NCI-H146 treated with DMSO at 0.1 percent for 48 hours (cell line): Measurements from ENCODE around the gene OR13A1.
"Not testable (repeated sequence)": the region's sequence is repeated elsewhere in the genome, so short reads cannot be mapped to it uniquely, and the experiment has no call there.

ENCODE experiments used
- DNase-seq: peaks from one replicate; lab custom pipeline; 2025; ENCODE audit not compliant: unreplicated experiment; lab: John Stamatoyannopoulos, UW

Gene OR13A1

DNA sequence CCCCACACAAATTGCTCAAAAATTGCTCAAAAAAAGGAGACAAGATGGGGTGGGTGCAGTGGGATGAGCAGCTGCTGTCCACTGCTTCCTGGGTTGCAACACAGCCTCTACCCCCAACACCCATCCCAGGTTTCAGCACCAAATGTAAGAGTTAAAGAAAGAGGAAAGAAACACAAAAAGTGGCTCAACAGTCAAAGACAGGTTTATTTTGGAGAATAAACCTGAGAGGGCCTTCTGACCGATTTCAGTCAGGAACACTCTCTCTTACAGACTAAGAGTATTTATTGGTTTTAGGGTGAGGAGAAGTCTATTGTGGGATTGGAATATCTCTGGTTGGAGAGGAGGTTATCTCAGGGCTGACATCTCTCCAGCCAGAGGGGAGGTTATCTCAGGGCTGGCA, 28.4 kb downstream of the OR13A1 start:
- no peak for DNase-seq

- no peak for DNase-seq
Observed at GRCh38 chr10:45282061-45282460, 33.3 kb downstream of the OR13A1 start.

DNA sequence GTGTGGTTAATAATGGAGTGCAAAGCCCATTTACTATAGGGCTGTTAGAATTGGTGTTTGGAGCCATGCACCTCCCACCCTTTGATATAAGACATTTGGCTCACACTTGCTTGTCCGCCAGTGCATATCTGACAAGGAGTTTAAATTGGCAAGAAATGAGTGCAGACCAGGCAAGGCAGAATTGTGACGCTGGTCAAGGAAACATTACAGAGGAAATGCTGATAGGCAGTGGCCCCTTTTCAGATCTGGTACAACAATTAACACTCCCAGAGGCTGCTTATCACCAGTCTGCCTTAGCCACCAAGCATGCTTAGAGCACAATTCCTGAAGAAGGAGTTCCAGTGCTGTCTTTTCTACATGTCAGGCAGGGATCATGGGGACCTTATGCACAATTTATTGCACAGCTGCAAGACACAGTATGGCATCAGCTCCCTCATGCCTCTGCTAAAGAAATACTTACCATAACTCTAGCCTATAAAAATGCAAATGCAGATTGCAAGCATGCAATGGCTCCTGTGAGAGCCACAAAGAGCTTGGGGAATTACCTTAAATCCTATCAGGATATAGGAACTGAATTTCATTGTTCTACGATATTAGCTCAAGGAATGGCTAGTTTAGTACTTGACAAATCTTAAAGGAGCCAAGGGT, 35.2 kb downstream of the OR13A1 start:
- DNase-seq: no peak

- DNase-seq: no peak
Observed at GRCh38 chr10:45279682-45280081, 35.7 kb downstream of the OR13A1 start.

DNA sequence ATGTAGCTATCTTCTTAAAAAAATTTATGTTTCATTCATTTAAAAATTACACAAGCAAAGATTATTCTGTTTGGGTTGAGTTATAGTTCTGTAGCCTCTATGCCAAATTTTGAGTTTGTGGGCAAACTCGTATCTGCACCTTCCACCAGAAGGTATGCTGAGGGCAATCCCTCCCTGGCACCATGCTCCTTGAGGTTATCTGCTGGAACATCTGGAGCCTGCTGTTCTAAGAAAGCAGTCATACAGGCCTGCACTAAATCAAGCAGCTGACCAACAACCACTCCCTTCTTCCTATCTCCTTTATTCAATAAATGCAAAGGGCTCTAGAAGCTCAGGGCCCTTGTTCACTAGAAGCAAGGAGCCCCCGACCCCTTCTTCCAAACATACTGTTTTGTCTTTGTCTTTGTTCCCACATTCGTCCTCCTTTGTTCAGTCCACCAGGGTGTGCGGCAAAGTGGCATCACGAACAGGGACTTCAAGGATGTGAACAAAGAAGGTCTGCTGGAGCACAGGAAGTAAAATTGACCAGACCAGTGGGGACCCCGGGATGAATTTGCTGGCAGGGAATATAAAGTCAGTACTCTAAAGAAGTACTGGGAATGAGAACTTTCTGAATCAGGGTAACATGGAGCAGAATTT, 36.4 kb downstream of the OR13A1 start:
- DNase-seq: no peak

DNA sequence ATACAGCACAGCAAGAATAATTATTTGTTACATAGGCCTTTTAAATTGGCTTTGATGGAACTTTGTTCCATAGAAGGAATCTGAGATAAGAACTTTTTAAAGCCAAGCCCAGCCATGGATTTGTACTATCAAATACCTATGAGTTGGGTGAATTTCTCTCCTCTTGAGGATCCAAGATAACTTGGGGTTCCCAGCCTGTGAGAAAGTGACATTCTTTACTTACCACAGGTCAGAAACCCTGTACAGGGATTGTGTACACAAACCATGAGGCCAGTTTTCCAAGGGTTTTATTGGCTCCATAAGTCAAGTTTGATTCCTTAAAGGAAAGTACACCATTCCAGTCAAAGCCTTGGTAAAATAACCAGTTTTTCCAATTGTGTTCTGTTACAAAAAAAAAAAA, 39.3 kb downstream of the OR13A1 start:
- not testable (repeated sequence) for DNase-seq

GRCh38 chr10:45274364-45274763, 41.0 kb downstream of the OR13A1 start:
- no peak for DNase-seq

GRCh38 chr10:45267777-45268176, 47.6 kb downstream of the OR13A1 start:
- not testable (repeated sequence) for DNase-seq

GRCh38 chr10:45265996-45266395, 49.4 kb downstream of the OR13A1 start:
- DNase-seq: no peak

DNA sequence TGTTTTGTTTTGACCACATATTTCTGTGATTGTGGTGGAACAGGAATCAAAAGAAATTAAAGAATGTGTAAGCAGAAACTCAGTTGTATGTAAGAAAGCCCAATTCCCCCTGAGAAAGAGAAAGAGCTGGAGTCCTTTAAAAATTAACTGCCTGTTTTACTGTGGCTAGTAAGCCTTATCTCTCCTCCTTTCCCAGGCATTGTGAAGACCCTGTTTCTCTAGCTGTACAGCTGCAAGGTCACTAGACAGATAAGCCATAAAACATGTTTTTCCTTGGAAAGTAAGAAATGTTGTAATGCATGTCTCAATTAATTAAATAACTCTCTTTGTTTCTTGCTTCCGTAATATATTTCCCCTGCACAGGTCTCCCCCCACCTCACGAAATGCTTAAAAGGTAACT, 53.5 kb downstream of the OR13A1 start:
- no peak for DNase-seq

- DNase-seq: no peak
Observed at GRCh38 chr10:45261243-45261775, 54.1 kb downstream of the OR13A1 start.

GRCh38 chr10:45260635-45261034, 54.8 kb downstream of the OR13A1 start:
- DNase-seq: not testable (repeated sequence)

DNA sequence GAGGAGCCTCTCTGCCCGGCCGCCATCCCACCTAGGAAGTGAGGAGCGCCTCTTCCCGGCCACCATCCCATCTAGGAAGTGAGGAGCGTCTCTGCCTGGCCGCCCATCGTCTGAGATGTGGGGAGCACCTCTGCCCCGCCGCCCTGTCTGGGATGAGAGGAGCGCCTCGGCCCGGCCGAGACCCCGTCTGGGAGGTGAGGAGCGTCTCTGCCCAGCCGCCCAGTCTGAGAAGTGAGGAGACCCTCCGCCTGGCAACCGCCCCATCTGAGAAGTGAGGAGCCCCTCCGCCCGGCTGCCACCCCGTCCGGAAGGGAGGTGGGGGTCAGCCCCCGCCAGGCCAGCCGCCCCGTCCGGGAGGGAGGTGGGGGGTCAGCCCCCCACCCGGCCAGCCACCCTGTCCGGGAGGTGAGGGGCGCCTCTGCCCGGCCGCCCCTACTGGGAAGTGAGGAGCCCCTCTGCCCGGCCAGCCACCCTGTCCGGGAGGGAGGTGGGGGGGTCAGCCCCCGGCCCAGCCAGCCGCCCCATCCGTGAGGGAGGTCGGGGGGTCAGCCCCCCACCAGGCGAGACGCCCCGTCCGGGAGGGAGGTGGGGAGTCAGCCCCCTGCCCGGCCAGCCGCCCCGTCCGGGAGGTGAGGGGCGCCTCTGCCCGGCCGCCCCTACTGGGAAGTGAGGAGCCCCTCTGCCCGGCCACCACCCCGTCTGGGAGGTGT, 55.5 kb downstream of the OR13A1 start:
- DNase-seq: not testable (repeated sequence)

DNA sequence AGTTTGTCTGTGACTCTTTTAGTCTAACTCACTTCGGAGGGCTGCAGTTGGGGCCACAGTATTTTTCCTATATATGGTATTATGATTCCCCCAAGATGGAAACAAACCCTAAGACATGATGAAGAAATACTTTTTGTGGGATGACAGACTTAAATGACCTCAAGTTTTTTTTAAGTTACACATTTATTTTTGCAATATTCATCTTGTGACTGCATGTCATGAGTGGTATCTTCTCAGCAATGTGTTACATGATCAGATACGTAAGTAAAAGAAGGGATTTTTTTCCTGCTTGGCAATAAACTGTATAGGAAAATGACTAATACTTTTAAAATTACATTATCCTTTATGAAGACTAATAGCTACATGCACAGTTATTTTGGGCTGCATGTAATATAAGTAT, 57.8 kb downstream of the OR13A1 start:
- DNase-seq: no peak

- DNase-seq: no peak
Observed at GRCh38 chr10:45256246-45256645, 59.2 kb downstream of the OR13A1 start.

DNA sequence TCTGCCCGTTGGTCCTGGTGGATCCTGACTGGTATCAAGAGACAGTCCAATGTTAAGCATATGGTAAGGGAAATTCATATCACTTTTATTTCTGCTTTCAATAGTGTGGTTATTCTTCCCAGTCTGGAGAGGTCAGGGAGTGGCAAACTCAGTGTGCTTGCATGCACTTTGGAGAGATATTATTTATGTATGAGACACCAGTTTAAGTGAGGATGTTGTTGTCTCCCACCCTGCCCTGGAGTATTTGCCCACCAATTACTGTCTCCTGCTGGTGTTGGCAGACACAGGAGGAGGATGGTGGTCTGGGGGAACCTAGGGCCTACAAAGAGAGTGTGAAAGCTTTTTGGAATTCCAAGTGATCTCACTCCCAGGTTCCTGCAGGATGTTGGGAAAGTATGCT, 59.7 kb downstream of the OR13A1 start:
- no peak for DNase-seq

GRCh38 chr10:45254892-45255291, 60.5 kb downstream of the OR13A1 start:
- DNase-seq: no peak

DNA sequence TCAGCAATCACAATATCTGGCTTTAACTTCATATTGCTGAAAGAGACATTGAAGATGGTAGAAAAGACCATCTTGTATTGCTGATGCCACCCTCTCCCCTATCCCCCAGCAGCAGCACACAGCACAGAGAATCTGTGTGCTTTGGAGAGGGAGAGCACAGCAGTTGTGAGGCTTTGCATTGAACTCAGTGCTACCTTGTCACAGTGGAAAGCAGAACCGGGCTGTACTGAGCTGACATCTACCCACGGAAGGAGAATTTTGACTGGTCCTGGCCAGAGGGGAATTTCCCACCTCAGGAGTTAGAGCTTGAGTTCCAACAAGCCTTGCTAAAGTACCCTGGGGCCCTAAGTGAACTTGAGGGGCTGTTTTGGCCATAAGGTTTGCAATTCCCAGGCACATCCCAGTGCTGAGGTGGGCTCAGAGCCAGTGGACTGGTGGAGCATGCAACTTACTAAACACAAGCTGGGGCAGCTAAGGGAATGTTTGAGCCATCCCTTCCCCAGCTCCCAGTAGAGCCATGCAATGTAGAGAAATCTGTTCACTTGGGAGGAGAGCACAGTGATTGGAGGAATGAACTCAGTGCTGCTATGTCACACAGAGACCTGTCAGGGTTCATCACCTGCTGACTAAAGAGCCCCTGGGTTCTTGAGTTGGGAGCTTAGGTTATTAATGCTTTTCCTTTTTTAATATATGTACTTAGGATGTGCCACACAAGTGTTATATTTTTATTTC, 62.1 kb downstream of the OR13A1 start:
- no peak for DNase-seq
